HG03060 (cell line): ENCODE measurements around the gene CRYBB3.

ENCODE experiments used
- ATAC-seq: cut with Tn5 transposase; IDR thresholded peaks from one replicate; pipeline ENCODE4 v1.9.1; 2021; ENCODE audit warnings: low read depth, moderate number of reproducible peaks; ENCODE audit not compliant: unreplicated experiment

CRYBB3 gene

DNA sequence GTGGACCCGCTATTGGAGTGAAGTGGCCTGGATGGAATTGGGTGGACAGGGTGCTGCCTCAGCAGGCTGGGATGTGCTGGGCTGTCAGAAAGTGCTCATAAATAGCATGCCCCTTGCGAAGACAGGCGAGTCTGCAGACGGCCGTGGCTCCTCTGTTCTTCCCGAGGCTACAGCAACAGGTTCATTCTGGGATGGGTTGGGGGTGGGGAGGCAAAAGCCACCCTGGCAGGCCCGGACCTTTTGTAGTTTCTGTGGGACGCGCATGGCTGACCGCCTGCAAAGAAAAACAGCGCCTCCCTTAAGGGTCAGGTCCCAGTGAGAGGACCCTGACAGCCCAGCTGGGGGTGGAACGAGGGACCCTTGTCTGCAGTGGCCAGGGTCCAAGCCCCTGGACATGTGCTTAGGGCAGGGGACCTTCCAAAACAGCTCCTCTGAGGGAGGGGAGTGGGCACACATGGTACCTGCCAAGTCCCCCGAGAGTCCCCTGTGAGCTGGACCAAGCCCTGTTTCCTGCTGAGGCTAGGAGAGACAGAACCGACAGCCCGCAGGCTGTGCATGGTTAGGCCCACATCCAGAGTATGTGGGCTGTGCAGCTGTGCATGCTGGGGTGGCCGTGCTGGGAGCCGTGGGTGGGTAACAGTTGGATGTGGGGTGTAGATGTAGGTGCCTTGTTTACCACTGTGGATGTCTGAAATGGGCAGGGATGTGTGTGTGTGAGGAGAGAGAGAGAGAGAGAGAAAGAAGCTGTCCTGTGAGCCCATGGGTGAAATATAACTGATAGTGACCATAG lies at the start of gene CRYBB3:
Gene CRYBB3 (plus strand): TSS at position 128 of the 790 bp plus-strand sequence. CDS start 1,539 bp downstream, outside the sequence.
- no peak for ATAC-seq

DNA sequence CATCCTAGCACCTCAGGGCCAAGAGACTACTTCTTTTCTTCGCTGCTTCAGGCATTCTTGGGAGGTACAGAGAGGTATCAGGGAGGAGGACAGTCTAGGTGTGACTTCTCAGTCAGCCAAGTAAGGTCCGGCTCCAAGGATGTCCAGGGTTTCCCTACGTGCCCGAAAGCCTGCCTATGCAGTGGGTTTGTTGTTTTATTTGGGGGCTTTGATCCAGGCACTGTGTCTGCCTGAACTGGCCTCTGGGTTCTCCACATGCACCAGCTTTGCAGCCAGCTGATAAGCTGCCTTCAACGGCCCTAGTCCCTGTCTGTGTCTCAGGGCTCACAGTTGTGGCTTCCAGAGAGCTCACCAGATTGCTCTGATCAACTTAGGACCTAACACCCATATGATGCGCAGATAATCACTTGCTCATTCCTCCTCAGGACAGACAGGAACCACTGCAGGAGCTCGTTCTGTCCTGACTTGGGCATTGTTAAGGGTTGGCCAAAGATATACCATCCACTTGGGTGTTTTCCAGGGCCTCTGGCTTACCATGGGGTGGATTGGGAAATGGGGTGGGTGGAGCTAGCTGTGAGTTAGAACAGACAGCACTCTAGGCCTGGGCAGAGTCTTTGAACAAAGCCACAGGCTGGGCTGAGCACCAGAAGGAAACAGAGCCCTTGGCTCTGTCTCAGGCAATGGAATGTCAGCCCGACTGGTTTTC lies 45.5 kb upstream of the CRYBB3 start:
- no peak for ATAC-seq

DNA sequence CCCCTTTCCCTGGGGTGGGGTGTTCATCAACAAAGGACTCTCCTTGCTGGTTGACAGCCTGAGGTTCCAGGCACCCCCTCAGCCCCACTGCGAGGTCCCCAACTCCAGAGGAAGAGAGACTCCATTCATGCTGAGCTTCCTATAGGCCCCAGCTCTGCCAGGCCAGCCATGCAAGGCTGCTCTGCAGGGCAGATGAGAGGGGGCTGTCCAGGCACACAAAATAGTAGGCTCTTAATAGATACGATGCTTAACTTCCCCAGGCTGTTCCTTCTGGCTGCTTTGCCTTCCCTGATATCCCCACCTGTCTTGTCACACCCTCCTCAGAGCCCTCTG lies 45.0 kb upstream of the CRYBB3 start:
- ATAC-seq, result no peak

DNA sequence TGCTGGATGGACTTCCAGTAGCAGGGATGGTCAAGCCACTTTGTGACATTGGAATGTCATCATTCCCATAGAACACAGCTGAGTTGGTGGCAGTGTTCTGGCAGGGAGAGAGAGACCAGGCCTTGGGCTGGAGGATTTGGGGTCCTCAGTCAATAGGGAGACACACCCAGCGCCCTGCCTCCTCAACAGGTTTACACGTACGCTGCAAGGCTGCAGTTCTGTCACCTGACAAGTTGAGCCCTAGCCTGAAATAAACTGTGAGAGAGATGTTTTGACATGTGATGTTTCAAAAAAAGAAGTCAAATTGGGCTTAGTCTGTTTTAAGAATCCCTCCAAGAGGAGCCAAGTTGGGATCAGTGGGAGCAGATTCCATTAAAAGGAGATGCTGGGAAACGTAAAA lies 42.9 kb upstream of the CRYBB3 start:
- ATAC-seq, result no peak

DNA sequence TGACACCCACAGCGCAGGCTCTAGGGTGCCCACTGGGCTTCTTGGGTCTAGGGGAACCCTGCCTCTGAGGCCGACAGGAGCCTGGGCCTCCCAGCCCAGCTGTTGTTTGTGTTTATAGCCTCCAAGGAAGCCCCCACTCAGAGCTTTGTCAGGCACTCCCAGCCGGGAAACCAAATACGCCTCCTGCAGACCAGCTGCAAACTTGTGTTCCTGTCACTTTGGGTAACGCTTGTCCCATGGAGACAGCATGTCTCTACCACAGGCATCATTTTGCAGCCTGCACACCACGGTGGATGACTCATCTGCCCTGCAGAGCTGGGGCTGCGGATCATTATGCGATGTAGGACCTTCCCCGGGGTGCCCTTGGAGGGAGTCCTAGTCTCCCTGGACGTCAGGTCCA lies 40.6 kb upstream of the CRYBB3 start:
- no peak for ATAC-seq

DNA sequence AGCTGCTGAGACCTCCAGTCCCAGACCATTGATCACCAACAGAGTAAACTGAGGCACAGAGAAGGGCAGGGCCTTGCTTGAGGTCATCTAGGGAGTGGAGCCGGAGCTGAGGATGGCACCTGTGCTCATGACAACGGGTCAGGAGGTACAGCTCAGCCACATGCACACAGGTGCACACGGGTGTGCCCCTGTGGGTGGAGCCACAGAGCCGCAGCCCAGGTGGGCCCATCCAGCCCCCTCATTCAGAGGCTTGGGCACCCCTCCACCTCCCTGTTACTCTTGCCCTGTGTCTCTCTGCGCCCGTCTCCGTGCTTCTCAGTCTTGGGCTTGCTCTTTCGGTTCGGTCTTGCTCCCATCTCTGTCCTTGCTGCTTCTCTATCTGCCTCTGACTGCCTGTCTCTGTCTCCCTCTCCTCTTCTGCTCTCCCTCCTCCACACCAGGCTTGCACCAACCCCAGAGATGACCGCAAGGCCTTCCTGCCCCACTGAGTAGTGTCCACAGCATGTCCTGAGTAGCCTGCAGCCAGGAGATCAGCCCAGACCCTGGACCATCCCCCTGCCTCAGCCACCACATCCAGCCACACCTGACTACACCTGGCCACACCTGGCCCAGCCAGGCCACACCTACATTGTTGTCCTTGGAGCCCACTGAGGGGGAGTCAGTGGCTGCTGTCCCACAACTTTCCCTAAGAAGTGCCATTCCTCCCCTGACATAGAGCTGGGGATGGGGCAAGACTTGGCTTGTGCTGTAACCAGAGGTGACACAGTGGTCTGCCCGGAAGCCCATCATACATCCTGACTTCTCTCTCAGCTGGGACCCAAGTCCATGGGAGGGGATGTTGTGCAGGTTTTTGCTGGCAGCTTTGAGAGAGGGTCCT lies 39.3 kb upstream of the CRYBB3 start:
- no peak for ATAC-seq

DNA sequence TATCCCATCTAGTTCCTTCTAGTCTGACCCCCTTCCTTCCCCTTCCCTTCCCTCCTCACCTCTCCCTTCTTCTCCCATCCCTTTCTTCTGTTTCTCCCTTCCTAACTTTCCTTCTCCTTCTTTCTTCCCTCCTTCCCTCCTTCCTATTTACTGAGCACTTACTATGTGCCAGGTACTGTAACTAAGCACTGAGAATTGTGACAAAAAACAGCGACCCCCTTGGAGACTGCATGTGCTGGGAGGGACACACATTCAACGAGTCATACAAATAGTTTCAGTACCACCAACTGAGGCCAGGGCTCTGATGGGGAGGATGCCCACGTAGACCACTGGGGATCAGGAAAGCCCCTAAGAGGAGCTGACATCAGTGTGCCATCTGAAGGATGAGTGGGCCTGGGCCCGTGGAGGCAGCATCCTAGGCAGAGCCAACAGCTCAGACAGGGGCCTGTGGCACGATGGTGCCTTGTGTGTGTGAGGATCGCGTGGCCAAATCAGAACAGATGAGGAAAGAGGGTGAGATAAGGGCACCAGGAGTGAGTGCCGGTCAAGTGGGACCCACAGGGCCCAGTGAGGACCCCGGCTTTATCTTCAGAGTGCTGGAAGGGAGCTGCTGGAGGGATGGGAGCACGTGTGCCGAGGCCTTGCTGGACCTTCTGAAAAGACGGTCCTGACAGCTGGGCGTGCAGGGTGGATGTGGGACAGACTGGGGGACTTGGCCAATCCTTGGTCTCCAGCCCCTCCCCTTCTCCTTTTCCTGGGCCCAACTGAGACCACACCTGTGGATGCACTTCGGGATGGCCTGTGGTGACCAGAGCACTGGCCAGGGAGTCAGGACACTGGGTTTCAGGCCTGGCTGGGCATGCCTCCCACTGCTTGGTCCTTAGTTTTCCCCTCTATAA lies 38.4 kb upstream of the CRYBB3 start:
- ATAC-seq, result no peak

DNA sequence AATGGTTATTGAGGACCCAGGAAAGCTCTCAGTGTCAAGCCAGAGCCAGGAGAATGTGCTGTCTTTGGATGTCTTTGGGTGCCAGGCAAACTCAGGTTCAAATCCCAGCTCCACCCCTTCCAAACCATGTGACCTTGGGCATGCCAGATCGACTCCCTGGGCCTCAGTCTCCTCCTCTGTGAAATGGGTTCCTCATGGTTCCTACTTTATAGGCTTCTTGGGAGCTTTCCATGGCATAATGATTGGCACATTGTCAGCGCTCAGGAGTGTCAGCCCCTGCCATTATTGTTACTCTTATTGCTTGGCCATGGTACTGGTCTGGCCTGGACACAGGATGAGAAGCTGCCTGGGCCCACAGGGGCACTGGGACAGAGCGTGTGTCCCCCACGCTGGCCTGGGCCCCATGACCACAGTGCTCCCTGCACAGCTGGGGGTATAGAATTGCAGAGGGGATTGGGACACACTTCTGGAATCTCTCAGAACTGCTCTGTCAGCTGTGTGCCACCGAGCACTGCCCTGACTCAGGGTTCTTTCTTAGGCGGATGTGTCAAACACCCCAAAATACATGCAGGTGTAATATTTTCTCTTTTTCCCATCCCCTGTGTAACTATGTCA lies 37.6 kb upstream of the CRYBB3 start:
- no peak for ATAC-seq

DNA sequence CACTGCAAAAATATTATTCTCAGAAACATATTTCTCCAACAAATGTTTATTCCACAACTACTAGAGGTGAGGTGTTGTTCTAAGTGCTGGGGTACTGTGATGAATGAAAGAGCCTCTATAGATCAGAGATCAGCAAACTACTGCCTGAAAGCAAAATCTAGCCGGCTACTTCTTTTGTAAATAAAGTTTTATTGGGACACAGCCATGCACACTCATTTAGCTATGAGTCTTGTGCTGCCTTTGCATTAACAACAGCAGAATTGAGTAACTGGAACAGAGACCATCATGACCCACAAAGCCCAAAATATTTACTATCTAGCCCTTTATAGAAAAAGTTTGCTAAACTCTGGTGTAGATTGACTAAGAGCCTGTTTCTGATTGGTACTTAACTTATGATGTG lies 37.1 kb upstream of the CRYBB3 start:
- ATAC-seq, result no peak

DNA sequence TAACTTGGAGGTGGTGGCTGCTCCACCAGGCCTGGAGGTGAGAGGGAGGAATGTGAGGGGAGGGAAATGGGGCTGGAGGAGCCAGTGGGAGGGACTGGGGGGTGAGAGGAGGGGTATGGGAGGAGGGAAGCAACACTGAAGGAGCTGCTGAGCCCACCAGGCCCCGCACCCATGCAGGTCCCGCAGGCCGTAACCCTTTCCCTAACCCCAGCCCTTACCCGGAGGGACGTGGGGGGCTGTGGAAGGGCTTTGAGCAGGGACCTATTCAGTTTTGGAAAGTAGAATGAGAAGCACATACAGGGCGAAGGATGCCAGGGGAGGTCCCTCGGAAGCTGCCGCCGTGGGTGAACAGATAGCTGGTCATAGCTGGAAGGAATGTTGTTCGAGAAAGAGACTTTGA lies 33.9 kb upstream of the CRYBB3 start:
- no peak for ATAC-seq

DNA sequence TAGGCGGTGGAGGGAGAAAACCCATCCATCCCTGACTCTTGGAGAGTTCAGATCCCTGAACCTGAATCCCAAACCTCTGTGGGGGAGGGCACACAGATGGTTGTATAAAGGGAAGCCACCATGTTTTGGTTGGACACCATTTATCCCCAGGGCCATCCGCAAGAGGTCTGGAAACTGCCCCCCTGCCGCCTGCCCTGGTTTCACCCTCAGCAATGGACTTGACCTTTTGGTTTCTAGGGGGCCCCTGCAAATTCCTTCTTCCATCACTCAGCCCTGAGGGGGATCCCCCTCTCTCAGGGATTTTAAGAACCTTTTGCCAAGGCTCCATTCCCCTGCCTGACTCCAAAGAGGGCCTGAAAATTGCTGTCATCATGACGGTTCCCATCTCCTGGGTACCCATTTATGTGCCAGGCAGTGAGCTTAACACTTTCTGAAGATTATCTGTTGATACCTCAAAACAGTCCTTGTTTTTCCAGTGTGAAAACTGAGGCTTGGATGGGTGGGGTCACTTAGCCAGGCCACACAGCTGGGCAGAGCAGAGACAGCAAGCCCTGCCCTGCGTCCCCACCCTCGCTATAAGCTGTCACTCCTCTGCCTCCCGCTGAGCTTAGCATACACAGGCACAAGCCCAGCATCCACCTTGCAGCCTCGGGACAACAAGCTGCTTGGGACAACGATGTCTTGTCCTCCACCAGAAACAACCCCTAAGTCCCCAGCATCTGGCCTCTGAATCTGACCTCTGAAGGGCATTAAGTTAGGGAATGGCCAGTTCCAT lies 33.2 kb upstream of the CRYBB3 start:
- no peak for ATAC-seq

DNA sequence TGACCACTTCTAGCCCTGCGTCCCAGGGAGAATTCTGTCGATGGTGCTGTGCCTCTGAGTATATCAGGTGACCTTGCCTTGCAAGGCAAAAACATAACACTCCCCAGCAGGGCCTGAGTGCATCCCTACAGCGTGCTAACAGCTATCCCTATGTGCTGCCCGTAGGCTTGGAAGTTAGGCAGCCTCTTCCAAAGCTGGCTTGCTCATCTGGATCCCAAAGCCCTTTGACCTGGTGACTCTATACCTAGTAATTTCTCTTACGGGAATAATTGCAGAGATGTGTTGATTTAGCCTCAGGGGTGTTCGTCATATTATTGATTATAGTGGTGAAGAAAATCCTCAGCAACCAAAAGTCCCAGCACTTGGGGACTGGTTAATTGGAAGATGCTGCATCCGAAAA lies 32.6 kb upstream of the CRYBB3 start:
- ATAC-seq, result no peak

DNA sequence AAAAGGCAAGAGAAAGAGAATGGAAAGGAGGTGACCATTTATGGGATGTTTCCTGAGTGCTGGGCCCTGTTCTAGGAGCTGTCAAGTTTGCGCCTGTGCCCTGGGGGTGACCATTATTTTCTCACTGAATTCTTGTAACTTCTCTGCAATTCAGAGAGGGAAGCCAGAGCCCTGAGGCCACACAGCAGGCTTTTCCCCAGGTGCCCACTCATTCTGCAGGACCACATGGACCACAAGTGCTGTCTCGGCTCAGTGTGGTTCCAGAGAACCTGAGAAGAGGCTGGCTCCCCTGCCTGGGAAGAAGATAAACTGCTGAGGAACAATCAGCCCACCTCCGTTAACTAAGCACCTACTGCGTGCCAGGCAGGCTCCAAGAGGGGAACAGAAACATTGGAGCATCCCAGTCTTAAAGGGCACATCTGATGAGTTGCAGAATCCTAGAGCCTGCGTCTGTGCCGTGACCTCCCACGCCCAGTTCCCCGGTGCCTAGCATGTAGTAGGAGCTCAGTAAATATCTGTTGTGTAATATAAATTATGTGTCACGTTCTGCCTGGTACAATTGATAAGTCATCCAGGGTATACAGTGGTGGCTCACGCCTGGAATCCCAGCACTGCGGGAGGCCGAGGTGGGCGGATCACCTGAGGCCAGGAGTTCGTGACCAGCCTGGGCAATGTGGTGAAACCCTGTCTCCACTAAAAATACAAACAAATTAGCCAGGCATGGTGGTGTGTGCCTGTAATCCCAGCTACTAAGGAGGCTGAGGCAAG lies 31.6 kb upstream of the CRYBB3 start:
- ATAC-seq, result no peak

DNA sequence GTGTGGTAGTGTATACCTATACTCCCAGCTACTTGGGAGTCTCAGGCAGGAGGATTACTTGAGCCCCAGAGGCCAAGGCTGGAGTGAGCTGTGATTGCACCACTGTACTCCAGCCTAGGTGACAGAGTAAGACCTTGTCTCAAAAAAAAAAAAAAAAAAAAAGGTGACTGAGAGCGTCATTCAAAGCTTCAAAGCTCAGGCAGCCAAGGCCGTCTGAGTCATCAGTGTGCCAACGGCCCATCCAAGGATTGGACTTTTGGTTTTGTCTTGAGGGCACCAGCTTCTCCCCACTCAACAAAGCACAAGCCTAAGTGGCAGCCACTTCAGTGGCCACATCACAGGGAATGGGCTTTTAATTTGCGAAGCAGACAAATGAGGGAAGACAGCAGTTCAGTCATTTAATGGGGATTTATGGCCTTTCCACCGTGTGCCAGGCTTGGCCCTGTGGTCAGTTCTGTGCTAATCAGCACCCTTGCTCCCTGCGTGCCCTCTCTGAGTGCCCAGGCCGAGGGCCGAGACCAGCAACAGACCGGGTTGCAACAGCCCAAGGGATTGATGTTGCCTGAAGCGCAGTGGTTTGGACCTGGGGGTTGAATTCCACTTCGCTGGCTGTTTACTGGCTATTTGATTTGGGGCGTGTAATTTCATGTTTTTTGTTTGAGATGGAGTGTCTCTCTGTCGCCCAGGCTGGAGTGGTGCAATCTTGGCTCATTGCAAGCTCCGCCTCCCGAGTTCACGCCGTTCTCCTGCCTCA lies 30.2 kb upstream of the CRYBB3 start:
- ATAC-seq, result no peak

DNA sequence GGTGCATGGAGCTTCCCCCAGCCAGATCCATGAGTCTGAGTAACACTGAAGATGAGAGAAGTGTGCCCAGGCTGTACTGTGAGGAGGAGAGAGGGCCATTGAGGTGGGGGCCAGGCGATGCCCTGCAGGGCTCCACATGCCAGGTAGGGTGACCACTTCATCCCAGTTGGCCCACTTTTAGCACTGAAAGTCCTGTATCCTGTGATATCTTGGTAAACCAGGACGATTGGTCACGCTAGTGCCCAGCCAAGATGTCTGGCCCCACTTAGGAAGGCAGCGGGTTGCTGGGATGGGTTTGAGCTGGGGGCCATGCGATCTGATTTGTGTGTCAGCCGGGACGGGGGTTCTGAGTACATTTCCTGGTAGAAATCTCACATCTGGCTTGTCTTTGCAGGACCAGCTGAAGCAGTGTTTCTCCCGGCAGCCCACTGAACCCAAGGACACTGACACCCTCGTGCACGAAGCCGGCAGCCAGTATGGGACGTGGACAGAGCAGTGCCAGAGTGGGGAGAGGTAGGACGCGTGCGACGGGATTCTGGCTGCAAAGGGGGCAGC lies 29.2 kb upstream of the CRYBB3 start:
- ATAC-seq, result no peak

DNA sequence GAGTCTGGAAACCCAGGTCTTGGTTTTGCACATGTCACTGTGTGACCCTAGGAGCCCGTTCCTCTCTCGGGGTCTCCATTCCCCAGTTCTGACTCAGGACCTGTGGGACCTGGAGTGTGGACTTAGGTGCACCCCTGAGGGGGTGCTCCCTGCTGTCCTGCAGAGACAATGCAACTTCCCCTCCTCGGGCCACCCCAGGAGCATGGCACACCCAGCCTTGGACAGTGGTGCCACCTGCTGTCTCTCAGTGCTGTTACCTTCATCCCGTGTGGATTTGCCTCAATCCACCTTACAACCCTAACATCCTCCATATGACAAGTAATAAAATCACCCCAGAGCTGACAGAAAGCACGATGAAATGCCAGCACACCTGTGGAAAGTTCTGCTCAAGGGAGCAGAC lies 27.5 kb upstream of the CRYBB3 start:
- ATAC-seq, result no peak

DNA sequence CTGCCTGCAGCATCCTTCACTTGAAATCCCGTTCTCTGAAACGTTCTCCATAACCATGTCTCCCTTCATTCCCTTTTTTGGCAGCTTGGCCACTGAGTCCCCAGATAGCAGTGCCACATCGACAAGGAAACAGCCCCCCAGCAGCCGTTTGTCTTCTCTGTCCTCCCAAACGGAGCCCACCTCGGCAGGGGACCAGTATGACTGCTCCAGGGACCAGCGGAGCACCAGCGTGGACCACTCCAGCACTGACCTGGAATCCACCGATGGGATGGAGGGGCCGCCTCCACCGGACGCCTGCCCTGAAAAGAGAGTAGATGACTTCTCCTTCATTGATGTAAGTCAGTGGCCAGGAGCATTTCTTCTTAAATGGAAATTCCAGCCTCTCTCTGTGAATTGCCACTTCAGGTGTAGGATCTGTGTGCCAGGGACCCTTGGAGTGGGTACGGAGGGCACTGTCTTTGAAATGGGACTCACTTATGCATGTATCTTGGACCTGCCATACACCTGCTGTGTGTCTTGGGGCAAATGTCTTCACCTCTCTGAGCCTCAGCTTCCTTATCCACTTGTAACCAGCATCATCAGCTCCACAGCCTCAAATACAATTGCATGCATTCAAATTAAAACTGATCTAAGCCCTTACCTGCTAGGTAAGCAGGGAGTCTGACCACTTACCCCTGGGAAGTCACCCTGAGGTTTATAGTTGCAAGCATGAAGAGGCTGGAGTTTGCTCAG lies 25.3 kb upstream of the CRYBB3 start:
- ATAC-seq, result no peak
